Prostate gland (tissue), 2 donors: ENCODE results near the gene PITX3.

ENCODE experiments used
- CTCF ChIP-seq, 4 experiments: fragments of 200-600 bp in 2 of 4; fragments of 450-650 bp in 2 of 4; sonication (generic) in 2 of 4; IDR thresholded peaks; 1 replicate in 3 of 4; 2 replicates in 1 of 4; pipeline ENCODE4 v1.5.1; 2016 to 2019; ENCODE audit warnings: antibody characterized with exemption in 4 of 4, mild to moderate bottlenecking in 2 of 4, moderate library complexity in 2 of 4
- POLR2A ChIP-seq: fragments of 450-650 bp; IDR thresholded peaks from one replicate; pipeline ENCODE4 v1.6.1; 2016; ENCODE audit warnings: antibody characterized with exemption, mild to moderate bottlenecking

DNA sequence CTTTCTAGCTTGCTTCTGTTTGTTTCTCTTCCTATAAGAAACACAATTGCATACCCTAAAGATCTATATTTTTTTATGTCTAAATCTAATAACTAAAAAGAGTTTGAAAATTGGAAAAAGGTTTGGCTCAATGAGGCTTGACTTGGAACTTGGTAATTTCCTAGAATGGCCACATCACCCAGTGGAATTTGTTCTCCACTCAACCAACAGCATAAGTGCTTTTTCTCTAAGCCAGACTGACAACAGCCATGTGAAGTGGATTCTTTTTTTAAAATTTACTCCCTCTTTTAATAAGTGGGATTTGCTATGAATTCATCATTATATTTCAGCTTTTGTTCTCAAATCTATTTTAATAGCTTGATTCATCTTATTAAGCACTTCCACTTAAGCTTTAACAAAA, 37.8 kb upstream of the PITX3 start:
- TF ChIP-seq POLR2A: no peak
- no peak for TF ChIP-seq CTCF (IDR thresholded peaks at IDR 0.05)
